Uterus (tissue), 4 donors: Measurements from ENCODE around the gene ERI3. TPM values are rescaled to one million over a fixed set of nuclear protein-coding genes. Genes with fewer than 3 reads are reported as not detected.
A peak's percentile ranks its signal among the peaks of the same experiment; 100 is the strongest.

Source experiments
- DNase-seq, 2 donors: peaks; one replicate each; pipeline ENCODE4 v3.0.0-alpha.2; 2019 to 2020
- H3K27ac ChIP-seq, 2 donors: fragments of 200-600 bp; sonication (generic); 1 replicate in 1 of 2; 2 replicates in 1 of 2; pipeline ENCODE4 v1.5.1; 2016 to 2018
- H3K27me3 ChIP-seq, 2 donors: fragments of 200-600 bp; sonication (generic); one replicate each; pipeline ENCODE4 v1.5.1; 2018 to 2019; ENCODE audit warnings: control low read depth in 1 of 2
- H3K36me3 ChIP-seq, 2 donors: fragments of 200-600 bp; sonication (generic); one replicate each; pipeline ENCODE4 v1.5.1; 2019; ENCODE audit warnings: control low read depth in 1 of 2
- H3K4me1 ChIP-seq, 2 donors: fragments of 200-600 bp; sonication (generic); one replicate each; pipeline ENCODE4 v1.5.1; 2018 to 2019; ENCODE audit warnings: control low read depth in 1 of 2
- H3K4me3 ChIP-seq, 2 donors: fragments of 200-600 bp; sonication (generic); 1 replicate in 1 of 2; 2 replicates in 1 of 2; pipeline ENCODE4 v1.5.1; 2018 to 2019; ENCODE audit warnings: mild to moderate bottlenecking in 1 of 2
- H3K9me3 ChIP-seq, 2 donors: fragments of 200-600 bp; sonication (generic); one replicate each; pipeline ENCODE4 v1.5.1; 2019; ENCODE audit warnings: control low read depth in 1 of 2
- CTCF ChIP-seq, 4 experiments: fragments of 200-600 bp in 2 of 4; fragments of 450-650 bp in 2 of 4; sonication (generic) in 2 of 4; IDR thresholded peaks; one replicate each; pipeline ENCODE4 v1.5.1; 2016 to 2019; ENCODE audit warnings: antibody characterized with exemption in 4 of 4, mild to moderate bottlenecking in 2 of 4, moderate library complexity in 1 of 4
- POLR2A ChIP-seq, 2 donors: fragments of 450-650 bp; IDR thresholded peaks; one replicate each; pipeline ENCODE4 v1.6.1; 2016; ENCODE audit warnings: antibody characterized with exemption in 2 of 2, mild to moderate bottlenecking in 1 of 2, moderate library complexity in 1 of 2
- intact Hi-C: fragments of 100-400 bp; cut with DNase I; formaldehyde crosslinking; loops from one replicate; pipeline ENCODE4 v1.15.1; 2023; ENCODE audit warnings: low total_unique reads
- total RNA-seq, 4 donors: library from RNA; depleted of rRNA in 3 of 4; stranded (reverse); fragments of >200 nt in 3 of 4; gene quantifications; one replicate each; pipeline versions ENCODE4 v1.1.0 to v1.2.4, GENCODE V29; 2014 to 2023
- donor health status: DM: yes; HTN: yes; CAD: no.

ERI3 gene
- total RNA-seq, 4 donors from 2014 or later, result 9.5 to 58.2 (median 45.6) TPM

- no peaks in the 10 kb centered on the region for H3K36me3 ChIP-seq
- no peaks in the 10 kb centered on the region for H3K4me1 ChIP-seq
- no peaks in the 10 kb centered on the region for H3K27me3 ChIP-seq
- no peak for TF ChIP-seq POLR2A (IDR thresholded peaks at IDR 0.05)
- TF ChIP-seq CTCF (IDR thresholded peaks at IDR 0.05), result no peak
- intact Hi-C loops, result no loop called here
- H3K9me3 ChIP-seq, result no peaks in the 10 kb centered on the region
- no peak overlapping the region for H3K27ac ChIP-seq
- no peak overlapping the region for H3K4me3 ChIP-seq
- no peak for DNase-seq
Measured at GRCh38 chr1:44332505-44332904, 22.6 kb downstream of the ERI3 start.

GRCh38 chr1:44330935-44331334 is 24.1 kb downstream of the ERI3 start:
- no peaks in the 10 kb centered on the region for H3K27me3 ChIP-seq
- intact Hi-C loops, result no loop called here
- no peaks in the 10 kb centered on the region for H3K9me3 ChIP-seq
- no peak for DNase-seq
- TF ChIP-seq CTCF (IDR thresholded peaks at IDR 0.05), result no peak
- TF ChIP-seq POLR2A (IDR thresholded peaks at IDR 0.05), result no peak
- no peaks in the 10 kb centered on the region for H3K36me3 ChIP-seq
- no peak overlapping the region for H3K27ac ChIP-seq
- no peaks in the 10 kb centered on the region for H3K4me1 ChIP-seq
- no peak overlapping the region for H3K4me3 ChIP-seq

GRCh38 chr1:44328671-44329416 is 26.2 kb downstream of the ERI3 start:
- intact Hi-C loops, result no loop called here
- H3K27ac ChIP-seq, result peak overlapping the region; percentile 11 to 50
- no peak overlapping the region for H3K4me3 ChIP-seq

GRCh38 chr1:44327679-44328491 is 27.2 kb downstream of the ERI3 start:
- TF ChIP-seq CTCF (IDR thresholded peaks at IDR 0.05), result no peak
- no peak for TF ChIP-seq POLR2A (IDR thresholded peaks at IDR 0.05)
- intact Hi-C loops, result no loop called here
- H3K4me3 ChIP-seq, result no peak overlapping the region

More at GRCh38 chr1:44328671-44329416, 26.2 kb downstream of the ERI3 start:
- TF ChIP-seq POLR2A (IDR thresholded peaks at IDR 0.05) (no peak), CTCF (IDR thresholded peaks at IDR 0.05) (no peak)
- Histone ChIP-seq H3K9me3 (no peaks in the 10 kb centered on the region), H3K27me3 (no peaks in the 10 kb centered on the region), H3K4me1 (no peaks in the 10 kb centered on the region), H3K36me3 (no peaks in the 10 kb centered on the region)
- DNase-seq, result no peak

More at GRCh38 chr1:44327679-44328491, 27.2 kb downstream of the ERI3 start:
- Histone ChIP-seq H3K27me3 (no peaks in the 10 kb centered on the region), H3K36me3 (no peaks in the 10 kb centered on the region), H3K27ac (peak overlapping the region; percentile 11 to 52), H3K4me1 (no peaks in the 10 kb centered on the region), H3K9me3 (no peaks in the 10 kb centered on the region)
- peak; percentile 87 to 91 for DNase-seq
